HG02642 (cell line): Measurements from ENCODE around the gene ENTPD6.
"Not testable (repeated sequence)": the region's sequence is repeated elsewhere in the genome, so short reads cannot be mapped to it uniquely, and the experiment has no call there.

ENCODE experiments used
- ATAC-seq: cut with Tn5 transposase; IDR thresholded peaks from one replicate; pipeline ENCODE4 v1.9.1; 2021; ENCODE audit warnings: mild to moderate bottlenecking; ENCODE audit not compliant: unreplicated experiment, poor library complexity

The ENTPD6 gene

DNA sequence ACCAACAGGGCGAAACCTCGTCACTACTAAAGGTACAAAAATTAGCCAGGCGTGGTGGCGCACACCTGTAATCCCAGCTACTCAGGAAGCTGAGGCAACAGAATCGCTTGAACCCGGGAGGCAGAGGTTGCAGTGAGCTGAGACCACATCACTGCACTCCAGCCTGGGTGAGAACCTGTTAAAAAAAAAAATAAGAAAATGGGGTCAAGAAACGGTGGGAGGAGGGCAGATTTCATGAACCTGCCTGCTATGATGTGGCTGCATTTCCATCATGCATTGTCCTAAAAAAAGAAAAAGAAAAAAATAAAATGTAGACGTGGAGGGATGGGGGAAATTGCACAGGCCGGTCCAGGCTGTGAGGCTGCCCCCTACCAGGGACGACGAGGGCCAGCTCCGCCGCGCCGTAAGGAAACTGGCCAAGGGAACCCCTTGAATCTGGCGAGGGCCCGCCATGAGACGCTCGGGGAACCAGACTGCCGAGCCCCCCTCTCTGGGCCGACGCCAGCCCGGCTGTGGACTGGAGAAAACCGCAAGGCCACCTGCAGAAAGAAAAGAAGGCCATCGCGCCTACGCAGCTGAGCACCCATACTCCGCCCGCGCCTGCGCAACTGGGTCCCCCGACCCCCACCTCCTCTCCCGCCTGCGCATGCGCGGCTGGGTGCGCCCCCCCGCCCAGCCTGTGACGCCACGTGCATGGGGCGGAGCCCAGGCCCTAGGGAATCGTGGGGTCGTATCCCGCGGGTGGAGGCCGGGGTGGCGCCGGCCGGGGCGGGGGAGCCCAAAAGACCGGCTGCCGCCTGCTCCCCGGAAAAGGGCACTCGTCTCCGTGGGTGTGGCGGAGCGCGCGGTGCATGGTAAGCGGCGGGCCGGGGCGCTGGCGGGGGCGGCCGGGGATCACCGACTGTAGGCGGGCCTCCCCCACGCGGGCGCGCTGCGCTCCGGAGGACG lies at the start of gene ENTPD6:
Gene ENTPD6 (plus strand): TSS at position 699 of the 948 bp plus-strand sequence. CDS start 10,825 bp downstream, outside the sequence.
- ATAC-seq, result peak; percentile 84

GRCh38 chr20:25146976-25147375 lies 48.5 kb upstream of the ENTPD6 start:
- ATAC-seq, result no peak

- ATAC-seq, result no peak
Measured at GRCh38 chr20:25147716-25148115, 47.8 kb upstream of the ENTPD6 start.

DNA sequence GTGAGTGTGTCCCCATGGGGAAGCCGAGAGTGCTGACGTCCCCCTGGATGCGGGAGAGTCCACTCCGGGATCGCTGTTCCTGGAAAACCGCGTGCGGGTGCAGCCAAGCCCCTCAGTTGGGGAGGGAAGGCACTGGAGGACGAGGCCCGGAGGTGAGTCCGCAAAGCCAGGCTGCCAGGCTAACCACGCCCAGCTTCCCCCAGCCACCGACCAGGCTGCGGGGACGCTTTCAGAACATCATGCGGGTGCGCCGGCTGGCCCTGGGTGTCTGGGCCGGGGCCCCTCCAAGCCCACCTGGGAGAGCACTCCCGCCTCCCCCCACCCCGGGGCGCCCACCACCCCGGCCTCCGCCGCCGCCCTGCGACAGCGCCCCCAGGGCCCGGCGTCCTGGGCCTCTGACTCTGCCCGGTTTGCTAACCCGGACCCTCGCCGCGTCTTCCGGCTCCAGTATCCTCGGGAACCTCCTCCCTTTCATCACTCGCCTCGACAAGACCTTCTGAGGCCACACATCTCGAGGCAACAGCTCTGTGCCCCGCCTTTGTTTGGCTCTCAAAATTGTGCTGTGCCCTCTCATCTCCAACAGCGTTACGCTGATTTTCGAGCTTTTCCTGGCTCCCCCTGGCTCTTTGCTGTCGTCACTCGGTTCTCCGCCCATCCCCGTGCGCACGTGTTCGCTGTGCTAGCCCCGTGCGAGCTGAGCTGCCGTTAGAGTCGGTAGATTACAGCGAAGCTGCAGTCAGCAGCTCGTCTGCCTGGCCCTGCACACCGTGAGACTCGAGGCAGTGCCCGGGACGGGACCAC lies 47.1 kb upstream of the ENTPD6 start:
- no peak for ATAC-seq

- no peak for ATAC-seq
Measured at GRCh38 chr20:25148982-25149846, 46.3 kb upstream of the ENTPD6 start.

- ATAC-seq, result no peak
Measured at GRCh38 chr20:25150016-25150415, 45.5 kb upstream of the ENTPD6 start.

DNA sequence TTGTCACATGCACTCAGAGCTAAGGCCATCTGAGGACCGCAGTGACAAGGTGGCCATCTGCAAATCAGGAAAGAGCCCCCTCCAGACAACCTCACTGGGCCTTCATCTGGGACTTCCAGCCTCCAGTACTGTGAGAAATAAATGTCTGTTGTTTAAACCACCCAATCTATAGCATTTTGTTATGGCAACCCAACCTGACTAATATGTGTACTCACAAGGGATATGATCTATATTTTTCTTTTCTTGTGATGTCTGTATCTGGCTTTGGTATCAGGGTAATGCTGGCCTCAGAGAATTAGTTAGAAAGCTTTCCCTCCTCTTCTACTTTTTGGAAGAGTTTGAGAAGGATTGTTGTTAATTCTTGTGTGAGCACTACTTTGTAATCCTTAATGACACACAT lies 37.5 kb upstream of the ENTPD6 start:
- no peak for ATAC-seq

DNA sequence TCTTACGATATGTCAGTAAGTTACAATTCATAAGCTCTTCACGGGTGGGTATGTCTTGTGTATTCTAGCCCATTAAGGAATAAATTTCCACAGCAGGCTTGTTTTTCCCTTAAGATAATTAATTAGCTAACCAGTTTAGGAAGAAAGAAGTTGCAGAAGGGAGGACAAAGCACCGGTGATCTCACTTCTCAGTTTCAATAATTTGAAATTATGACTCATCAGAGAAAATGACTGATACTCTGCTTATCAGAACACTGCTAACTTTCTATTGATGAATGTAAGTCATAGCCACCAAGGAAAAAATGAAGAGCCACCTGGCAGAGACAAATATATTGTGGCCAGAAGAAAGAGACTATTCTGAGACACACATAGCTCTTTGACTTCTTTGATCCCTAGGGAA lies 35.0 kb upstream of the ENTPD6 start:
- ATAC-seq, result no peak

- no peak for ATAC-seq
Measured at GRCh38 chr20:25160897-25161296, 34.6 kb upstream of the ENTPD6 start.

GRCh38 chr20:25165128-25165527 lies 30.4 kb upstream of the ENTPD6 start:
- ATAC-seq, result no peak

DNA sequence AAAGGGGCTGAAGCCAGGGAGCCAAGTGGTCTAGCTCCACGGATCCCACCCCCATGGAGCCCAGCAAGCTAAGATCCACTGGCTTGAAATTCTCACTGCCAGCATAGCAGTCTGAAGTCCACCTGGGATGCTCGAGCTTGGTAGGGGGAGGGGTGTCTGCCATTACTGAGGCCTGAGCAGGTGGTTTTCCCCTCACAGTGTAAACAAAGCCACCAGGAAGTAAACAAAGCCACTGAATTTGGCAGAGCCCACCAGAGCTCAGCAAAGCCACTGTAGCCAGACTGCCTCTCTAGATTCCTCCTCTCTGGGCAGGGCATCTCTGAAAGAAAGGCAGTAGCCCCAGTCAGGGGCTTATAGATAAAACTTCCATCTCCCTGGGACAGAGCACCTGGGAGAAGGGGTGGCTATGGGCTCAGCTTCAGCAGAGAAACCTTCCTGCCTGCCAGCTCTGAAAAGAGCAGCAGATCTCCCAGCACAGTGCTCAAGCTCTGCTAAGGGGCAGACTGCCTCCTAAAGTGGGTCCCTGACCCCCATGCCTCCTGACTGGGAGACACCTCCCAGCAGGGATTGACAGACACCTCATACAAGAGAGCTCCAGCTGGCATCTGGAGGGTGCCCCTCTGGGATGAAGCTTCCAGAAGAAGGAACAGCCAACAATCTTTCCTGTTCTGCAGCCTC lies 29.3 kb upstream of the ENTPD6 start:
- not testable (repeated sequence) for ATAC-seq

- ATAC-seq, result no peak
Measured at GRCh38 chr20:25173321-25173720, 22.2 kb upstream of the ENTPD6 start.

GRCh38 chr20:25173886-25174308 lies 21.6 kb upstream of the ENTPD6 start:
- no peak for ATAC-seq

GRCh38 chr20:25176184-25176583 lies 19.3 kb upstream of the ENTPD6 start:
- no peak for ATAC-seq

DNA sequence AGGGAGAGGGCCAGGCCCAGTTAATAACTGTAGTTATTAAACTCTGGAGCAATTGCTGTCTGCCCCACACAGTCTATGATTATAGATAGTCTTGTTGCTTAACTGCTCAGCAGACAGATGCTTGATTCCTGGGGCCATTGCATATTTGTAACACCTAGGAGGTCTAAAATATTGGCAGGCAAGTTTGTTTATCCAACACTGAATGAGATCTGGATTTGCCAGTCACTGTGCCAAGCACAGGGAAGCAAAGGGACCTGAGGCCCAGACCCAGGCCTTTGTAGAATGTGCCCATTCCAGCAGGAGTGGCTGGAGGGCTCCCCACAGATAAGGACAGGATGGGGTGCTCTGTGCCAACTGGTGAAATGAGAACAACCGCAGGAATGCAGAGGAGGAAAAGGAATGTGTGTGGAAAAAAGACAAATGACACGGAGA lies 17.6 kb upstream of the ENTPD6 start:
- ATAC-seq, result no peak

DNA sequence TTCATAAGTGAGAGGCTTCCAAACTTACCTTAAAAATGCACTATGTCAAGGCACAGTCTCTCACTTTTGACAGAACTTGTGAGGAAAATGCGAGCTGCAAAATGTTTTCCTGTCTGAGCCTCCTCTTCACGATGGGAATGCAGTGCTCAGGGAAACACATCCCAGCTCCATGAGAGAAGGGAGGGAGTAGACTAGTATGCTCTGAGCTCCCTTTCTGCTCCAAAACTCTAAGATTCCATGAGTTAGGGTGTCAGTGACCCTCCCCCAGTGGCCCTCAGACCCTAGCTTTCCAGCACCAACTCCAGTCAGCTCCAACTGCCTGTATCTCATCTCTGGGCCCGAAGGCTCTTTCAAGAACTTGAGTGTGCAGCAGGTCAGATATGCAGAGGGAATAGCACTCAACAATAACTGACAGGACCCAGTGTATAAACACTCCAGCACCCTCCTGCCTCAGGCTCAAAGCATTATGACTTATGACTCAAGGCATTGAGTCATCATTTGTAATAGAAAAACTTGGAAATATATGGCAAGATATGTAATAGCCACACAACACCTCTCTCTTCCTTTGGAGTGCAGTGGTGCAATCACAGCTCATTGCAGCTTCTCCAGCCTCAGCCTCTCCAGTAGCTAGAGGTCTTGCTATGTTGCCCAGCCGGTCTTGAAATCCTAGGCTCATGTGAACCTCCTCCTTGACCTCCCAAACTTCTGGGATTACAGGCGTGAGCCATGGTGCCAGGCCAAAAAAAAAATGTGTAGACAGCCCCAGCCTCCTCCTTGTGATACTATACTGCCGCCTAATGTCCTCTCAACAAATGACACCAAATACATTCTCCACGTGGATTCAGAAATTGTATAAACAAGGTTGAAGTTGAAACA lies 16.7 kb upstream of the ENTPD6 start:
- peak; percentile 43 for ATAC-seq

GRCh38 chr20:25179439-25180089 lies 15.9 kb upstream of the ENTPD6 start:
- no peak for ATAC-seq

GRCh38 chr20:25184391-25184790 lies 11.1 kb upstream of the ENTPD6 start:
- not testable (repeated sequence) for ATAC-seq
